ENCODE measurements around the gene RAP1GAP.

Gene RAP1GAP

DNA sequence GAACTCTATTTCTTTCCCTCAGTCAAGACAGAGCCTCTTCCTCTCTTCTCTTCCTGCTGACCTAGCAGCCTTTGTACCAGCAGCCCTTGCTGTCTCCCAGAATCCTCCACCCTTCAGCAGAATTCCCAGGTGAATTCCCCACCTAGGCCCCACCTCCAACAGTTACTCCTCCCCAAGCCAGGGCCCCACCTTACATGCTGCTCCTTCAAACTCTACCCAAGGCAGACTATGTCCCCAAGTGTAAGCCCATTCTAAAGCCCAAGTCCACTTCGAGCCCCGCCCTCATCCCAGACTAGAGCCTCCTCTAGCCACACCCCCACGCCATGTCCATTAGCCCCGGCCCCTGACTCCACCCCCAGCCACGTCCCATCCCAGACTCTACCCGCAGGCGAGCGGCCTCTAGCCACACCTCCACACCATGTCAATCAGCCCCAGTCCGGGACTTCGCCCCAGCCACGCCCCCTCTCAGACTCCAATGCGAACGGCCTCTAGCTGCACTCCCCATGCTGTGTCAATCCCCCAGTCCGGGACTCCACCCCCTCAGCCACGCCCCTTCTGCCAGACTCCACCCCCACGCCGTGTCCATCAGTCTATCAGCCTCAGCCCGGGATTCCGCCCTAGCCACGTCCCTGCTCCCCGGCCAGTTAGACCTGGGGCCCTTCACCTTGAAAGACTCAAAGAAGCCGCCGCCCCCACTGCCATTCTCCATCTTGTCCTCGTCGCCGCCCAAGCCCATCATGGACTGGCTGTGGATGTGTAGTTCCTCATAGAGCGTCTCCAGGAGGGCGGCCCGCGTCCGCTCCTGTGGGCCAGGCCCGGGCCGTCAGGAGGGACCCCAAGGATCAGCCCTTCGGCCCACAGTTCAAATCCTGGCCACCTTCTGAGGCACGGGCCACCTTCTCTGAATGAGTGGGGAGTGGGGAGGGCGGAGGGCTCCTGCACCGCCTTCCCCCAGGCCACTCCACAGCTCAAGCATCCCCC lies 61.3 kb downstream of the RAP1GAP start:
- no peak for DNase-seq

DNA sequence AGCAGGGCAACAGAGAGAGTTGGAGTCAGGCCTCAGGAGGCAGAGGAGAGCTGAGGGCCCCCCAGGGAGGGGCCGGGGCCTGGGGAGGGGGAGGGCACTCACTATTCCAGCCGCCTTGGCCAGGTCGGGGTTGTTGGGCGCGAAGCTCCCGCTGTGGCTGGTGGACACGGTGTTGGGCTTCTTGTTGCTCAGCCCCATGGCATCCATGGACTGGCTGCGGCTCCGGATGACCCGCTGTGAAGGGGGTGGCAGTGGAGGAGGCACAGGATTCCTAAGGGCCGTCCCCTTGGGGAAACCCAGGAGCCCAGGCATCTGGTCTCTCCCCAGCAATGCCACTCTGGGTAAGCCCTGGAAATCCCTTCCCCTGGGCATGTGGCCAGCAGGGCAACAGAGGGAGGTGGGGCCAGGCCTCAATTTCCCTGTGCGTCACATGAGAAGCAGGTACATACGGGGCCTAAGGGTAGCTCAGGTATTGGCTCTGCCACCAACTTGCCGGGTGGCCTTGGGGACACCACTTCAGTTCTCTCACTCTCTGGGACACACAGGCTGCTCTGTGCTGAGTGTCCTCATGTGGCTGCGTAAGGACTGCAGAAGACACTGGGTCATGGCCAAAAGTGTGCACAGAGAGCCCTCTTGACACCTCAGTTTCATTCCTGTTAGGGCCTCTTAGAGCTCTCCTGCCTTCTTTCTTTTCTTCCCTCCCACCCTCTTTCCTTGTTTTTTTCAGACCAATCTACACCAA lies 63.0 kb downstream of the RAP1GAP start:
- no peak for DNase-seq

- no peak for DNase-seq
Measured at GRCh38 chr1:21605012-21605715, 64.0 kb downstream of the RAP1GAP start.

DNA sequence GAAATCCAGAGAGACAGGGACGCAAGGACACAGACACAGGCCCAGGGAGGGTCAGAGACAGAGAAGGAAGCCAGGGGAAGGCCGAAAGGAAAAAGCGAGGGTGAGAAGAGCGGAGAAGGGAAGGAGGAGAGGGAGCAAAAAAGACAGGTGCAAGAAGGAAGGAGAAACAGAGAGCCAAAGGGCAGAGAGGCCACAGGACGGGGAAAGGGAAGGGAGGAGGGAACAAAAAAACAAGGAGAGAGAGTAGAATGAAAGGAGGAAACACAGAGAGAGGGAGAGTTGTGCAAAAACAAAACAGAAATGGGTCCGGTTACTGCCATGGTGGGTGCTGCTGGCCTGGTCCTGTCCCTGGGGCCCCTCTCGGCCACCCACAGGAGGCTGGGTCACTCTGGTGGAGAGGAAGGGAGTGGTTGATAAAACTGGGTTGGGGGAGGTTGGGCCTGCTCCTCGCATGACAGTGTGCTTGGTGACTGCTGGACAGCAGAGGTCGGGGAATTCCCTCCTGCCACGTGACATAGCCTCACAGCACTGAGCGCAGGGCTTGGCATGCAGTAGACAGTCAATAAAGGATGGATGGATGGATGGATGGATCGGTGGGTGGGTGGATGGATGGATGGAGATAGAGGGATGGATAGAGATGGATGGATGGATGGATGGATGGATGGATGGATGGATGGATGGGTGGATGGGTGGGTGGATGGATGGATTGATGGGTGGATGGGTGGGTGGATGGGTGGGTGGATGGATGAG lies 64.8 kb downstream of the RAP1GAP start:
- DNase-seq, result no peak

DNA sequence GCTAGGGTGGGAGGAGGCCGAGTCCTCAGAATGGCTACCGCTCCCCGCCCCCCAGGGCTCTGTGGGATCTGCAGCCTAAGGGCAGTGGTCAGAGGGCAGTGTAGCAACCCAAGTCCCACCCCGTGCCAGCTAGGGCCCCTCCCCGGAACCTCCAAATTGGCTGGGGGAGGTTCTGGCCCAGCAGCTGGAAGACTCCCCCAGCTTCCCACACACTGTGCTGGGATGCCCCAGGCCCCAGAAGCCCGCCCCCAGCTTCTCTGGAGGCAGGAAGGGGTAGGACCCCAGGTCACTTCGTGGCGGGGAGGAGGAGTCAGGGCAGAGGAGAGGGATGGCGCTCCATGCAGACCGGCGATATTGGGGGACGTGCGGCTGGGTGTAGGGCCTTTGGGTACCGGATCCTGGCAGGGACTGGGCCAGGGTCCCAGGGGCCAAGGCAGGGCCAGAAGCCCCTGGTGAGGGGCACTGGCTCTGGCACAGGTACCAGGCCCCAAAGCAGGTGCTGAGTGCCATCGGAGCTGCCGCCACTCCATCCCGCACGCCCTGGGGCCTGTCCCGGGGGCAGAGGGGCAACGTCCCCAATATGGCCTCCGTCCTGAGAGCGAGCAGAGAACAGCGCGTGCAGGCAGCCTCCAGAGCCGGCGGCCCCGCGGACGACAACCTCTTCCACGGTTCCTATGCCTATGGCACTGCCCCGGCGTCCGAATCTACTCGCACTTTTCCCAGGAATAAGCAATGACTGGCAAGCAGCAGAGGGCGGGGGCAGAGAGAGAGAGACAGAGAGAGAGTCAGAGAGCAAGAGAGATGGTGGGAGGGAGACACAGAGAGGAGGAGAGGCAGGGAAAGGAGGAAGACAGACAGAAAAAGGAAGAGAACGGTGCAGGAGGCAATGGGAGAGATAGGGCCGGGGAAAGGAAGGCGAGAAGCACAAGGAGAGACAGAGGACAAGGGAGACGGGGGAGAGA lies 65.7 kb downstream of the RAP1GAP start:
- DNase-seq, result no peak

DNA sequence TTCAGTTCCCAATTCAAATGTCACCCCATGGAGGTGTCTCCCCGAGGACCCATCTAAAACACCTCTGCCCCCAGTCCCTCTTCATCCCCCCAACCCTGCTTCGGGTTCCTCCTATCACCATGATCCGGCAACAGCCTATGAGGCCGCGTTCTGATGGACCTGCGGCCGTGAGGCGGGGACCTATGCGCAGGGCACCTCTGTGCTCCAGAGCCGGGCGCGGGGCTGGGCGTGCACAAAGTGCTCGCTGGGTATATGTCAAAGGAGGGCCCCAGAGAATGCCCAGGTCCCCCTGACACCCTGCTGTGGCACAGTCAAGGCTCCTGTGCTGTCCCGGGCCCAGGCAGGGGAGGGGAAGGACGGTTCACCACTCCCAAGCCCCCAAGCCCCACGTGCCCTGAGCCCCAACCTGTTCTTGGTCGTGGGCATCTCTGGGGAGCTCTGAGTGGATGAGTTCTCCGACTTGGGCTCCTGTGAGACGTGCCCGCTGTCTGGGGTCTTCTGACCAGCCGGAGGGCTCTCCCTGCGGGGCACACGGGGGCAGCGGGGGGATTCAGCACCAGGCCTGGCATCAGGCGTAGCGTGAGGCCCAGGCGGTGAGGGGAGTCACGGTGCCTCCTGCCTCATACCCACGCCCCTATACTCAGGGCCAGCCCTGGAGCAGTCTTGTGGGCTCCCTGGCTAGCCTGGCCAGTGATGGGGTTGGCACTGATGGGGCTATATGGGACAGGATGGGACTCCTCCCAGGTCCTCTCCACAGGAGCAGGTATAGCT lies 67.7 kb downstream of the RAP1GAP start:
- DNase-seq, result no peak

- no peak for DNase-seq
Measured at GRCh38 chr1:21599402-21599801, 69.8 kb downstream of the RAP1GAP start.

- DNase-seq, result no peak
Measured at GRCh38 chr1:21598904-21599303, 70.3 kb downstream of the RAP1GAP start.

DNA sequence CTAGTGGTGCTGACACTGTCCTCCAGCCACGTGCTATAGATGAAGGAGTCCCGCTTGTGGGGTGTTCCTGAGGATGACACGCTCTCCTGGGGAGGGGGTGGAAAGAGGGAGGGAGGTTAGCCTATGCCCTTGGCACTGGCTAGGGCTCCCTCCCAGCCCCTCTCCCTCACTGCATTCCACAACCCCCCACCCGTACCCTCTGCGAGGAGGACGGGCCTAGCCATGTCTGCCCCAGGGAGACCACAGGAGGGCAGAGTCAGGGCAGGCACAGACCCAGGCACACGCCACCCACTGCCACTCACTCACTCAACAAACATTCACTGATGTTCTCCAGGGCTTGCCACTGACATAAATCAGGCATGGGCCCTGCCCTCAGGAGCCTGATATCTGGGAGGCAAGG lies 70.7 kb downstream of the RAP1GAP start:
- DNase-seq, result no peak

- DNase-seq, result no peak
Measured at GRCh38 chr1:21597753-21598152, 71.4 kb downstream of the RAP1GAP start.

- DNase-seq, result no peak
Measured at GRCh38 chr1:21596628-21597027, 72.5 kb downstream of the RAP1GAP start.

DNA sequence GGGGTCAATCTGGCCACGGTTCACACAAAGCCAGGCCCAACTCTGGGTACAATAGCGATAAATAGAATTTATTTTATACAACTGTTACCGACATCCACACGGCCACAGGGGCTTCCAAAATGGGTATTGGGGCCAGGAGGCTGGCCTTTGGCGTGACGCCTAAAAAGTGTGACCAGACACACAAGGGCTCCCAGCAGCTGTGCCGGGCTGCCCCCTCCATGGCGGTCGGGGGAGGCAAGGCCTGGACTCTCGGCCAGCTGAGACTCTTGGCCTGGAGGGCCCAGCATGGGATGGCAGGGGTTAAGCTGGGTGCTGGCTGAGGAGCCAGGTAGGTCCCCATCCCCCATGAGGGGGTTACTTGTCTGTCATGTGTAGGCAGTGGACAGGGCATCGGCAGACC lies 73.0 kb downstream of the RAP1GAP start:
- DNase-seq, result no peak

GRCh38 chr1:21594935-21595897 lies 73.9 kb downstream of the RAP1GAP start:
- DNase-seq, result no peak

DNA sequence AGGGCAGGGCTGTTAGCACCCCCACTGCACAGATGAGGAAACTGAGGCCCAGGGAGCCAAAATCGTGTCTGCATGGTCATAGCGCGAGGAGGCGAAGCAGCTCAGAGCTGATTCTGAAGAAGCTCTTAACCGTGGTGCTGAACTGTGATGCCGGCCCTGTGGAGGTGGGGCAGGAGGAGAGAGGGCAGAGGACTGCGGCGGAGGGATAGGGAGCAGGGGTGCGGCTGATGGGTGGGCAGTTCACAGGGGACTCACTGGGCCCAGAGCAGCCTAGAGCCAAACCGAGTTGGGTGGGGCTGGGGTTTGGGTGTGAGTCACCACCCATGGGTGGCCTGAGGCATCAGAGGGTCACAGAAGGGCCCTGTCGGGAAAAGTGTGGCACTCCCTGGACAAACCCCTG lies 74.7 kb downstream of the RAP1GAP start:
- DNase-seq, result no peak

- DNase-seq, result no peak
Measured at GRCh38 chr1:21593231-21593630, 75.9 kb downstream of the RAP1GAP start.

DNA sequence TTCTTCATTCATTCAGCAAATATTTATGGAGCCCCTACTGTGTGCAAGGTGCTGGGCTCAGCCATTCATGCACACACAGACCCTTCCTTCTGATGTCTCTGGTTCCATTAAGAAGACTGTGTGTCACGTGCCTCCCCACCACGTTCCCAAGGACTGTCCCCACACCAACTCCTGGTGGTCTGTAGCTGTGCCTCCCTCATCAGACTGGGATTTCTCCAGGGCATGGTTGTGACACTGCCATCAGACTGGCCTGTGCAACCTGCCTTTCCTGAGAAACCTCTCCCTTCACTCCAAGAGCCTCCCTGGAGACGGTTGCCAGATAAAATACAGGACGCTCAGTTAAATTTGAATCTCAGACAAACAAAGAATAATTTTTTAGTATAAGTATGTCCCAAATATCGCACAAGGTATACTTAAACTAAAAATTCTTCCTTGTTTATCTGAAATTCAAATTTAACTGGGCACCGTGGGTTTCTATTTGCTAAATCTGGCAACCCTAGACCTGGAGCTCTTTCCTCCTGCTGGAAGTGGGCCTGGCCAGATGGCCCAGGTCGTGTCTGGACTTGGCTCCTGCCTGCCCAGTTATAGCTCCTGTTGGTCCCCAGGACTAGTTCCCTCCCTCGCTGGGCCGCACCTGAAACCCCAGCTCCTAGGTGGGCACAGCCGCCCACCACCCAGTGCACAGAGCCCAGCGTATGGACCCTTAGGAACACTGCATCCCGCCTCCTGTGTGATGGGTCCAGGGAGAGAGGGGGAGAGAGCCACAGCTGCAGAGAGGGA lies 76.9 kb downstream of the RAP1GAP start:
- DNase-seq, result no peak

DNA sequence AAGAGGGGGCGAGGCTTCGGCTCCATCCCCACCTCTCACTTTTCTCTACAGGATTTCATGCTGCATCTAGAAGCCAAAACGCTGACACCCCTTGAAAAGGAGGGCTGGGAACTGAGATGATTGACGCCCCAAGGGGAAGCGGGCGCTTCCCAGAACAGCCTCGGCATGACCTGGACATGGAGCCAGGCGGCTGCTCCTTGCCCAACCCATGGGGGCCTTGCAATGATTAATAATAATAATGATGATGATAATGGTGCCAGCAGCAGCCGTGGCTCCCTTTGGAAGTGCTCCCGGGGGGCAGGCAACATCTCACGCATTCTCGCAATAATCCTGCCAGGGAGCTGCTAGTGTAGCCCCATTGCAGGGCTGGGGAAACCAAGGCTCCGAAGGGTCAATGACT lies 78.2 kb downstream of the RAP1GAP start:
- no peak for DNase-seq

DNA sequence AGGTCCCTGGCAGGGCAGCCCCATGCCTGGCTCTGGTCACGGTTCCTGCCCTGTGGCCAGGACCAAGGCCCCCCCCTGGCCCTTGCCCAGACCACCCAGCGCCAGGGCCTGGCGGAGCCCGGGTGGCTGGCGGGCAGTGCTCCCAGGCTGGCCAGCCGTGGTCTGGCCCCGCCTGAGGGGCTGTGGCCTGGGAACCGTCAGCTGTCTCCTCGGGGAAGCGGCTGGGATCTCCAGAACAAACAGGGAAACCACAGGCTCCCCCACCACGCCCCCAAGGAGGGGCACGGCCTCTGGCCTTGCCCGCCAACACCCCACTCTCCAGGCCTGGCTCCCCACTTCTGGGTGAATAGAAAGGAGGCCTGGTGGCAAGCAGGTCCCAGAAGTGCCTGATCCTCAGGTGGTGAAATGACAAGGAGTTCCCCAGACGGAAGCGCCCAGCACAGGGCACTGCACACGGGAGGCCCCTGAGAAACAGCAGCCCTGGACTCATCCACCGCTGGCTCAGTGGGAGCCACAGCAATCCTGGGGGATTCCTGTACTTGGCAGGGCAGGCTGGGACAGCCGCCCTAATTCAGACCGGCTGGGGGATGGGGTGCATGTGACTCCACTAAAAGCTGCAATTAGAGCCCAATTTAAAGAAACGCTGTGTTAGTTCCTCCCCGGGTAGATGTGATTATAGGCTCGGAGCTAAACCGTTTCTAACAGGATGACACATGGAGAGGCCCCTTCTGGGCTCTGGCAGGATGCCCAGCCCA lies 78.9 kb downstream of the RAP1GAP start:
- DNase-seq, result no peak

Measured in activated CD4-positive, alpha-beta T cell treated with anti-CD3 and anti-CD28 coated beads for 1 hour (primary cell).